Mesodermal cell (in vitro differentiated cells): ENCODE results near the gene CCN6.

ENCODE experiments used
- H3K27ac ChIP-seq: 2 replicates; pipeline ENCODE4 v1.7.0; 2013; ENCODE audit warnings: mild to moderate bottlenecking, low read depth, low read length, moderate library complexity; ENCODE audit not compliant: severe bottlenecking
- H3K36me3 ChIP-seq: 2 replicates; pipeline ENCODE4 v1.7.1; 2013; ENCODE audit warnings: mild to moderate bottlenecking, low read length, moderate library complexity; ENCODE audit not compliant: control insufficient read depth, insufficient read depth
- H3K4me1 ChIP-seq: one replicate; pipeline ENCODE4 v1.7.1; 2013; ENCODE audit warnings: mild to moderate bottlenecking, low read length; ENCODE audit not compliant: insufficient read depth, control insufficient read depth, poor library complexity, severe bottlenecking
- H3K4me3 ChIP-seq: 2 replicates; pipeline ENCODE4 v1.7.0; 2013; ENCODE audit warnings: low read length, control low read depth, mild to moderate bottlenecking; ENCODE audit not compliant: insufficient read depth, poor library complexity, severe bottlenecking; ENCODE audit errors: extremely low read depth
- H3K9me3 ChIP-seq: 2 replicates; pipeline ENCODE4 v1.7.1; 2013; ENCODE audit warnings: mild to moderate bottlenecking, low read length, moderate library complexity; ENCODE audit not compliant: control insufficient read depth
- WGBS, 2 experiments: methylation state at CpG; one replicate each; pipeline ENCODE4 v1.1.5; 2013; ENCODE audit warnings: missing lambda C conversion rate in 2 of 2; ENCODE audit not compliant: insufficient coverage in 2 of 2; 5-methylcytosine and 5-hydroxymethylcytosine counted together

The CCN6 gene

DNA sequence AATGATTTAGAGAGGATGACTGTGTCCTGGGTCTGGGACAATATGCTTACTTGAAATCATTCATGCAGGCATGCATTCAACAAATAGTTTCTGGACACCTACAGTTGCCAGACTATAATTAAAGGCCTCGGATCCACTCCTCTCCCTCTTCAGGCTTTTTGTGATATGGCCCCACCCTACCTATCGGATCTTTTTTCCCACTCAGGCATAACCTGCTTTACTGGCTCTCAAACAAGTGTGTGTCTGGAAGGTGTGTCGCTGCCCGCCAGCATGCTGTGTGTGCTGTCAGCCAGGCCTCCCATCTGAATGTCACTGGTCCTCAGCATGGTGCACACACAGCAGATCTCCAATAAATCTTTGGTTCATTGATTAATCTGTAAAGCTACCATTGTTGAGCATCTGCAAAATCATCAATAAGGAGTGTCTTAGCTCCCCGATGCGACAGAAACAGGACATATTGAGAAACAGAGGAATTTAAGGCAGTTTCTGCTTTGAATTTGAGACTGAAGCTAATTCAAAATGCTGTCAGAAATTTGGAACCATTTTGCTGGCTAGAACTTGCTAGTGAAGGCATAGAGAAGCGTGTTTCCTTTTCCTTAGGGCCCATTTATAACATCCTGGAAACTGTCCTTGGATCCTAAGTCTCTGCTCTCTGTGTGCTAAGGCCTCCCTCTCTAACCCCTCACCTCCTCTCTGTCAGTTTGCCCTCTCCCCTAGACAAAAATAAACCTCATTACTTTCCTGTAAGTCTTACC, 23.5 kb upstream of the CCN6 start:
- H3K4me3 ChIP-seq: no peak overlapping the region
- H3K36me3 ChIP-seq: no peaks in the 10 kb centered on the region
- no peak overlapping the region for H3K27ac ChIP-seq
- WGBS, 2 experiments: 89 to 95% methylated on average over 6 of the region's 7 CpGs
- H3K9me3 ChIP-seq: no peaks in the 10 kb centered on the region
- H3K4me1 ChIP-seq: no peaks in the 10 kb centered on the region

DNA sequence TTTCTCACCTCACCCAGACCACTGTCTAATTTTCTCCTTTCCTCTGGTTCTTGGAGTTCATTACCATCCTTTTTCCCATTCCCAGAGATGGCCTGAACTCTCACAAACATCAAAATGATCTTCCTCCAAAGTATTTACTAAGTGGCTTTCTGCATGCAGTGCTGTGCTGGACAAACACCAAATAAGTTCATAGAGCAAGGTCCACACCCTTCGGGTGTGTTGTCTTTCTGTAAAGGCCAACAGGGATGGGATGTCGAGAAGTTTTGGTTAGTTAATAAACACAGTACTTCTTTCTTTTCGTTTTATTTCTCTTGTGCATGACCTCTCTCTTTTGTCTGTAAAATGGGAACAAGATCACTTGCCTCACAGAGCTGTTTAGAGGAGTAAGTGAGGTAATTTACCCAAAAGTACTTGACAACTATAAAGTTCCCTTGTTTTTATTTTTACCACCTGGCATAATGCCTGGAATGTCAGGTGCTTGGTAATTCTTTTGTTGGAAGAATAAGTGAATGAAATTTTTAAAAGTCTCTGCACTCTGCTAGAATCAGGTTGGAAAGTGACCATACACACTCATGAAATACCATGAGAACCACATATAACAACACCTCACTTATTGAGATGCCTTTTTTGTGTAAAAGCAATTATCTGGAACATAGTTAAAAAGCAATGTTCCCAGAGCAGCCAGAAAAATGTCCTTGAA, 22.8 kb upstream of the CCN6 start:
- no peaks in the 10 kb centered on the region for H3K4me1 ChIP-seq
- no peaks in the 10 kb centered on the region for H3K9me3 ChIP-seq
- no peak overlapping the region for H3K27ac ChIP-seq
- no peaks in the 10 kb centered on the region for H3K36me3 ChIP-seq
- no peak overlapping the region for H3K4me3 ChIP-seq
- 83% methylated on average over 2 of the region's 3 CpGs; no CpG with 5 or more reads in 1 of the 2 experiments for WGBS, 2 experiments

DNA sequence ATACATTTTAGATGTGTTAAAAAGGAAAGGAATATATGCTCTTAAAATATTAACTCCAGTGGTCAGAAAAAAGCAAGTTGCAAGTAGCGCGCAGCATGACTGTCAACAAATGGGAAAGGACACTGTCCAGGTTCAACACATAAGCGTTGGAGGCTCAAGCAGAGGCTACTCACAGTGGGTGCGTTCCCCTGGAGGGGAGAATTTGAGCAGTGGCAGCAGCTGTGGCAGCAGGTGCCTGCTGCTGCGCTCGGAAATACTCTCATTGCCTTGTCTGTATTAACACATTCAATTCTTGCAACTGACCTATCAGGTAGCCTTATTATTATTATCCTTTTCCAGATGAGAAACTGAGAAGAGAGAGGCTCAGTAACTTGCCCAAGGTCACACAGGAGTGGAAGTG, 21.9 kb upstream of the CCN6 start:
- Histone ChIP-seq H3K9me3 (no peaks in the 10 kb centered on the region), H3K4me3 (no peak overlapping the region), H3K36me3 (no peaks in the 10 kb centered on the region), H3K4me1 (no peaks in the 10 kb centered on the region), H3K27ac (no peak overlapping the region)
- WGBS, 2 experiments: 90 to 95% methylated on average over 4 of the region's 6 CpGs

DNA sequence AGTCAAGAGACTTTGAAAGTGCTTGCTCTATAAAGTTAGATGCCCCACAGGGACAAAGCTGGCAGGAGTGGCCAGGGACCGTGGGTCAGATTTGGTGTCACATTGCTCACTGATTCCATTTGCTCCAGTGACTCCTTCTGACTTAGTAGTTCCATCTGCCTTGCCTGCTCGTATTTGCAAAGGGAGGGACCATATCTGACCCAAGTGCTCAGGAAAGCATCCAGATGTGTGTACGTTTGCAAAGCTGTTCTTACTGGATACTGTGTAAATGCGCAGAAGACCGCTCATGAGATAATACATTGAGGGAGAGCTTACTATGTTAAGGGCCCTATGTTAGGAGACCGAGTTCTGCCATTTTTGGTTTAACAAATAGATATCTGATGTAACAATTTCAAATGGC, 21.2 kb upstream of the CCN6 start:
- H3K4me3 ChIP-seq: no peak overlapping the region
- peaks cover 3% of the 10 kb centered on the region for H3K4me1 ChIP-seq
- no peaks in the 10 kb centered on the region for H3K36me3 ChIP-seq
- H3K27ac ChIP-seq: no peak overlapping the region
- WGBS, 2 experiments: 74 to 83% methylated on average over 3 to 6 of the region's 6 CpGs
- no peaks in the 10 kb centered on the region for H3K9me3 ChIP-seq

DNA sequence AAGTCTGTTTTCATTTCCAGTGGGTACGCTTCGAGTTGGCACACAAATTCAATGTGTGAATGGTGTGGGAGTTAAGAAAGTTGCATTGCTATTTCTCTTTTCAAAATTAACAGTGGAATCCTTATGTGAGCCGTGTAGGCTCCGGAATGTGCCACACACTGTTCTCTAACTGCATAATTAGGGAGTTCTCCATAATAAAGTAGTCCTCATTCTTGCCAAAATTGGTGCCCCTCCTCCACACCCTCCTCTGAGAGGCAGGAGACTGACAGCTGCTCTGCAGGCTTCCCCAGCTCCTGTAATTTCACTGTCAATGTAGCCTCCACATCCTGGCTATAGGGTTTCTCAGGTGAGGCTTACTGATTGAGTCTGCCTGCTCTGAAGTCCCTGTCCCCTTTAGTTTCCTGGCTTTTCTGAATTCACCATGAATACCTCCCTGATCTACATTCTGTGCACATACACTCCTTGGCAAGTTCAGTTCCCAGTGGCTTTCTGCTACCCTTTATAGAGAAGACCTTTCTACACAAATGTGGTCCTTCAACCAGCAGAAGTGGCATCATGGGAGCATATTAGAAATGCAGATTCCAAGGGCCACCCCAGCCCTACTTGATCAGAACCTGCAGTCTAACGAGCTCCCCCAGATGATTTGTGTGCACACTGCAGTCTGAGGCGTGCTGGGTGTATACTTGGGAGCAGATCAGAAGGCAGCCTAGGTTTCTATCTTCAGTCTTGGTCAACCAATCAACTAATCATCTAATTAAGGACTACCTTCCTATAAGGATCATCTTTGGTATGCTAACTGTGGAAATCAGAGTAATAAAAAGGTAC, 19.9 kb upstream of the CCN6 start:
- WGBS, 2 experiments: 61 to 68% methylated on average over 2 to 3 of the region's 6 CpGs
- Histone ChIP-seq H3K4me3 (no peak overlapping the region), H3K4me1 (peaks cover 15% of the 10 kb centered on the region), H3K36me3 (no peaks in the 10 kb centered on the region), H3K9me3 (no peaks in the 10 kb centered on the region), H3K27ac (no peak overlapping the region)

DNA sequence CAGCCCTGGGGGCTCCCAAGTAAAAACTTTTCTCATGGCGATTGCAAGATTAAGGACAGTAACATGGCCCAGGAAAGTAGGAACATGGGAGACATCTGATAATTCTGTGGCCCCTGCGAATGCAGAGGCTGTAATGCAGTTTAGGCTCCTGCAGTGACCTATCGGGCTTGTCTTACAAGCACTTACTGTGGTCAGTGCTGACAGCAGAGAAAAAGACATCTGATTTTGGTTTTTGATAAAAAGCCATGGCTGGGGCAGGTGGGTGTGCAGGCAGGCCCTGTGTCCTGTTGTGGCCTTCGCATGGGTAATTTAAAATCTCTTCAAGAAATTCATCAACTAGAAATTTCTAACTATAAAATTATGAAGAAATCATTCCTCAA, 19.3 kb upstream of the CCN6 start:
- Histone ChIP-seq H3K27ac (no peak overlapping the region), H3K36me3 (no peaks in the 10 kb centered on the region), H3K4me3 (no peak overlapping the region), H3K9me3 (no peaks in the 10 kb centered on the region), H3K4me1 (peaks cover 19% of the 10 kb centered on the region)
- WGBS, 2 experiments: 89 to 90% methylated on average over 3 of the region's 4 CpGs

DNA sequence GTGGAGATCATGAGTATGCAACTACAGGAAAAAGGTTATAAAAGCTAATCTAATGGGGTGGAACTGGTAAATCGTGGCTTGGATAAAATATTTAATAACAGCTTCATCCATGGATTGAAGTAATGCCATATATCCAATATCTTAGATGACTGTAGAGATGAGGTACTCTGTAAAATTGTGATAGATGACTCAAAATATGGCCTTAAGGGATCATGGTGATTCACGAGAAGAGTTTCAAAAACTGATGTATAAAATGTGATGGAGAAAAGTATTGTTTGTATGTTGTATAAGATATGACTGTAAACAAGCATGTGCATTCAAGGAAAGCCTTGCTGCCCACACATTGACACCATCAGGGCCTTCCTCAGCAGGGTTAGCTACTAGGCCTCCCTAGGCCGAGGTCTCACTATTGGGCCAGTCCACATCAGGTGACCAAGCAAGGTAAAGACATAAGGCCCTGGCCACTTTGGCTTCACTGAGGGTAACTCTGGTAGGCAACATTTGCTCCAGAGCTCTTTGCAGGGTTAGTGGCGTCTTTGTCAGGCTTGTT, 17.7 kb upstream of the CCN6 start:
- Histone ChIP-seq H3K4me3 (no peak overlapping the region), H3K9me3 (no peaks in the 10 kb centered on the region), H3K36me3 (no peaks in the 10 kb centered on the region), H3K4me1 (peaks cover 24% of the 10 kb centered on the region), H3K27ac (no peak overlapping the region)
- WGBS, 2 experiments: 96 to 100% methylated on average over 3 of the region's 4 CpGs

DNA sequence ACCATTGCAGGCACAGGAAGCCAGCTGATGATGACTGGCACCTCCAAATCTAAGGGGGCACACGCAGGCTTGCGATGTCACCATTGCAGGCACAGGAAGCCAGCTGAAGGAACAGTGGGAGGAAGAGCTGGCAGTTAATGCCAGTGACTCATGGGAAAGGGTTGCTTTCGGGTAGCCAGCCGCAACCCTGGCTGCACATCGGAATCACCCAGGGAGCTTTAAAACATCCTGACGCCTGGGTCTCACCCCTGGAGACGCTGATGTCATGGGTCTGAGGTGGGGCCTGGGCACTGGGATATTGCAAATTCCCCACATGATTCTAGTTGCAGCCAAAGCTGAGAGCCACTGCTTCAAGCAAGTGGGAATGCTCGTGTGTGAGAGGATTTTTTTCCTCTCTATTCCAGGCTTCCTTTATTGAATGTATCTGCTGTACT, 16.1 kb upstream of the CCN6 start:
- H3K36me3 ChIP-seq: no peaks in the 10 kb centered on the region
- H3K27ac ChIP-seq: peak overlapping the region; percentile 87
- peaks cover 26% of the 10 kb centered on the region for H3K4me1 ChIP-seq
- WGBS, 2 experiments: 83% methylated on average over 4 to 7 of the region's 8 CpGs
- no peaks in the 10 kb centered on the region for H3K9me3 ChIP-seq
- no peak overlapping the region for H3K4me3 ChIP-seq

DNA sequence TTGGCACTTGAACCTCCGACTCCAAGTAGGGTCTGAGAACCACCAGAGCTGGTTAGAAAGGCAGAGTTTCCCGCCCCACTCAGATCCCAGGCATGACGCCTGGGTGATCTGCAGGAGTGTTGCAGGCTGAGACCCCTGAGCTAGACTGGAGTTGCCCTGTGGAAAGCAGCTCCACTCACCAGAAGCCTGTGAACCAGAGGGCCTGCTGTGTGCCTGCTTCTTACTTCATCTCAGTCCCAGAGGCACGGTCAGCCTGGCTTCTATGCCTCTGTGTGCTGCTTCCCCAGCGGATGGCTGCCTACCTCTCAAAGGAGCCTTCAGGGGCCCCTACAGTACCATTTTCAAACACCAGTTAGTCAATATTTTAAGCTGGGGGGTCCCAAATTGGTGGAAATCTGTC, 15.6 kb upstream of the CCN6 start:
- H3K4me1 ChIP-seq: peaks cover 26% of the 10 kb centered on the region
- H3K4me3 ChIP-seq: no peak overlapping the region
- peak overlapping the region; percentile 87 for H3K27ac ChIP-seq
- no peaks in the 10 kb centered on the region for H3K9me3 ChIP-seq
- WGBS, 2 experiments: 96% methylated on average over 3 to 4 of the region's 5 CpGs
- H3K36me3 ChIP-seq: no peaks in the 10 kb centered on the region

DNA sequence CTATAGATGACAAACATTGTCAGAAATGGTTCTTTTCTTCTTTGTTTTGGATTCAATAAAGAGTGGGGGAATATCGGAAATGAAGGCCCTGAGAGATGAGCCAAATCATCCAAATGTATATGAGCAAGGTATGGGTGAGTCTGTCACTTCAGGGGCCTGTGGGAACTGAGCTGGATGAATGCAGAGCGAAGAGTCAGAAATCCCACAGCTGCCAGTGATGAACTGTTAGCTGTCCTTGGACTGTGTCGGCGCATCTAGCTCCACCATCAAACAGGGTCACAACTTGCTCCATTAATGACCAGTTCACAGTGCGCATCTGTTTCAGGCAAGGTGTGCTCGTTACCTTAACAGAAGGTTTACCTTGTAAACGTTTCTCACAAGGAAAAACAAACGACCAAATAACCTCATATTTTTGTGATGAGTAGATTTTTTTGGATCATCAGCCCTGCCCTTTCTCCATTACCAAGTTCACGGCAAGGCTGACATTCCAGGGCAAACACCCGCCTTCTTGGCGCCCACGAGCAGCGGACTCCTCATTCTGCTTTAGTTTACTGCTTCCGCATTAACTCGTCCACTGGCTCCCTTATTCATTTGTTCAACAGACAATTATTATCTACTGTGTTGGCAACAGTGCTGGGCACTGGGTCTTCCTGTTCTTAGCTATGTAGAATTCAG, 15.0 kb upstream of the CCN6 start:
- Histone ChIP-seq H3K4me1 (peaks cover 26% of the 10 kb centered on the region), H3K9me3 (no peaks in the 10 kb centered on the region), H3K36me3 (no peaks in the 10 kb centered on the region), H3K4me3 (no peak overlapping the region), H3K27ac (peak overlapping the region; percentile 87)
- WGBS, 2 experiments: 91 to 97% methylated on average over 10 to 11 of the region's 15 CpGs
